GM23248 (cell line): ENCODE measurements around the gene SF3A2. TPM values are rescaled to one million over a fixed set of nuclear protein-coding genes. Genes with fewer than 3 reads are reported as not detected.
A peak's percentile ranks its signal among the peaks of the same experiment; 100 is the strongest.

ENCODE experiments used
- DNase-seq: peaks from one replicate; pipeline ENCODE4 v3.0.0-alpha.2; 2015
- H2AFZ ChIP-seq: fragments of 200-600 bp; sonication (generic); 2 replicates; pipeline ENCODE4 v1.6.1; 2016; ENCODE audit warnings: antibody characterized with exemption
- H3F3A ChIP-seq: fragments of 200-600 bp; sonication (generic); 2 replicates; pipeline ENCODE4 v1.6.1; 2016; ENCODE audit warnings: mild to moderate bottlenecking, antibody characterized with exemption, mixed run types; ENCODE audit not compliant: insufficient read depth
- H3K27ac ChIP-seq: fragments of 200-600 bp; sonication (generic); 2 replicates; pipeline ENCODE4 v1.5.1; 2016; ENCODE audit warnings: mild to moderate bottlenecking
- H3K27me3 ChIP-seq: fragments of 200-600 bp; sonication (generic); replicated peaks from 2 replicates; pipeline ENCODE4 v1.6.1; 2016; ENCODE audit warnings: mild to moderate bottlenecking; ENCODE audit not compliant: insufficient read depth
- H3K36me3 ChIP-seq: fragments of 200-600 bp; sonication (generic); 2 replicates; pipeline ENCODE4 v1.6.1; 2016; ENCODE audit warnings: low read depth, mild to moderate bottlenecking
- H3K4me1 ChIP-seq: fragments of 200-600 bp; sonication (generic); 2 replicates; pipeline ENCODE4 v1.6.1; 2016; ENCODE audit warnings: mild to moderate bottlenecking; ENCODE audit not compliant: insufficient read depth
- H3K4me2 ChIP-seq: fragments of 200-600 bp; sonication (generic); one replicate; pipeline ENCODE4 v1.6.1; 2016; ENCODE audit warnings: mild to moderate bottlenecking; ENCODE audit not compliant: unreplicated experiment
- H3K4me3 ChIP-seq: fragments of 200-600 bp; sonication (generic); 2 replicates; pipeline ENCODE4 v1.5.1; 2016; ENCODE audit warnings: mild to moderate bottlenecking
- H3K79me2 ChIP-seq: fragments of 200-600 bp; sonication (generic); 2 replicates; pipeline ENCODE4 v1.6.1; 2016; ENCODE audit warnings: mild to moderate bottlenecking; ENCODE audit not compliant: insufficient read depth
- H3K9ac ChIP-seq: fragments of 200-600 bp; sonication (generic); 2 replicates; pipeline ENCODE4 v1.6.1; 2016; ENCODE audit warnings: mild to moderate bottlenecking
- H3K9me2 ChIP-seq: fragments of 200-600 bp; sonication (generic); 2 replicates; pipeline ENCODE4 v1.6.1; 2016; ENCODE audit warnings: mixed run types, mild to moderate bottlenecking, moderate library complexity; ENCODE audit not compliant: insufficient read depth
- H3K9me3 ChIP-seq: fragments of 200-600 bp; sonication (generic); one replicate; pipeline ENCODE4 v1.6.1; 2017; ENCODE audit warnings: low read depth
- H4K20me1 ChIP-seq: fragments of 200-600 bp; sonication (generic); 2 replicates; pipeline ENCODE4 v1.6.0; 2016; ENCODE audit not compliant: insufficient read depth
- EZH2 ChIP-seq: fragments of 200-600 bp; sonication (generic); IDR thresholded peaks from 2 replicates; pipeline ENCODE4 v1.6.1; 2018; ENCODE audit warnings: antibody characterized with exemption, mild to moderate bottlenecking; ENCODE audit not compliant: insufficient read depth, poor library complexity, severe bottlenecking
- EZH2phosphoT487 ChIP-seq: fragments of 200-600 bp; sonication (generic); IDR thresholded peaks from 2 replicates; pipeline ENCODE4 v1.6.1; 2018; ENCODE audit warnings: antibody characterized with exemption, moderate library complexity, mild to moderate bottlenecking, low read depth; ENCODE audit not compliant: insufficient read depth
- WGBS, 2 experiments: methylation state at CpG; one replicate each; pipeline ENCODE4 v1.1.6; 2015 to 2017; ENCODE audit warnings: low lambda C conversion rate in 2 of 2, low coverage in 1 of 2; ENCODE audit errors: missing lambda C conversion rate in 2 of 2; 5-methylcytosine and 5-hydroxymethylcytosine counted together
- in situ Hi-C: fragments of 300-500 bp; cut with MboI; formaldehyde crosslinking; loops from 2 replicates; pipeline ENCODE4 v1.15.0; 2020
- polyA plus RNA-seq: library from polyadenylated mRNA; unstranded; fragments of >200 nt; fragmentation: Nextera tagmentation; extraction: Ambion mirVana; gene quantifications from 2 replicates; pipeline ENCODE4 v1.2.1, GENCODE V29; 2016
- total RNA-seq: library from RNA; depleted of rRNA; stranded (reverse); fragments of >200 nt; shearing (Covaris generic); gene quantifications from 2 replicates; pipeline ENCODE4 v1.2.3, GENCODE V29; 2014

SF3A2 gene
- total and polyA plus RNA-seq, 2 experiments from 2014 or later: 16.8 to 26.7 TPM

DNA sequence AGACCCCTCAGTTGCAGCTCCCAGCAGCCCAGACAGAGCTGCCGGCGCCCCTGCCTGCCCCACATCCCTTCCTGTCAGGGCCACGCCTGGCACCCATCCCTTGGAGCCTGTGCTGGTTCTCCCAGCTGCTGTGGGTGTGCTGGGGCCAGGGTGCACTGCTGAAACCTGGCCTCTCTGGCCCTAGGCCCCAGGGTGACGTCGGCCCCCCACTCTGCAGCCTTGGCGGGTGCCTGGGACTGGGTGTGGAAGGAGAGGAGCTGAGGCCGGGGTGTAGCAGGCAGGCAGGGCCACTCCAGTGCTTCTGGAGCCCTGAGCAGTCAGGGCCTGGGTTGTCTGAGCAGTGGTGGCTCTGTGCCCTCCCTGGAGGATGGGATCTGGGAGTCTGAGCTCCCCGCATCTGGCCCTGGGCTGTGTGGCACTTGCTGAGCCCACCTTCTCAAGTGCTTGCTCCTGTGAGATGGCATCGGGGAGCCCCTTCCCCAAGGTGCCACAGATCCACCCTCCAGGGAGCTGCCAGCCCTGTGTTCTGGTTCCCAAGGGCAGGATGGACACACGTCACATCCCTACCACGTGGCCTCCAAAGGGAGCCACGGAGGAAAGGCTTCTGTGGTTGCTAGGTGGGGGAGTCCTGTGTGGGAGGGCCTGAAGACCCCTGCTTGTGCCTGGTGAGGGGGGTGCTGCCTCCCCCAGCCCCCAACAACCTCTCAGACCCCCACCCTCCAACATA lies 5.7 kb upstream of the SF3A2 start:
- no peaks in the 10 kb centered on the region for H3K4me1 ChIP-seq
- no peak for DNase-seq
- H3K9ac ChIP-seq: no peak overlapping the region
- no peaks in the 10 kb centered on the region for H3K27me3 ChIP-seq
- H3K9me2 ChIP-seq: no peaks in the 10 kb centered on the region
- H3K27ac ChIP-seq: no peak overlapping the region
- H3K9me3 ChIP-seq: no peaks in the 10 kb centered on the region
- H4K20me1 ChIP-seq: no peaks in the 10 kb centered on the region
- no peak overlapping the region for H3K4me3 ChIP-seq
- peaks cover 19% of the 10 kb centered on the region; the same call in 1 of the 2 replicates for H3F3A ChIP-seq
- H2AFZ ChIP-seq: no peak overlapping the region
- peaks cover 46% of the 10 kb centered on the region for H3K79me2 ChIP-seq
- in situ Hi-C loops: no loop called here
- H3K36me3 ChIP-seq: no peaks in the 10 kb centered on the region
- no peak for TF ChIP-seq EZH2
- no peak for TF ChIP-seq EZH2phosphoT487
- H3K4me2 ChIP-seq: no peak overlapping the region
- 51% methylated on average over 11 to 12 of the region's 12 CpGs for WGBS, 2 experiments

DNA sequence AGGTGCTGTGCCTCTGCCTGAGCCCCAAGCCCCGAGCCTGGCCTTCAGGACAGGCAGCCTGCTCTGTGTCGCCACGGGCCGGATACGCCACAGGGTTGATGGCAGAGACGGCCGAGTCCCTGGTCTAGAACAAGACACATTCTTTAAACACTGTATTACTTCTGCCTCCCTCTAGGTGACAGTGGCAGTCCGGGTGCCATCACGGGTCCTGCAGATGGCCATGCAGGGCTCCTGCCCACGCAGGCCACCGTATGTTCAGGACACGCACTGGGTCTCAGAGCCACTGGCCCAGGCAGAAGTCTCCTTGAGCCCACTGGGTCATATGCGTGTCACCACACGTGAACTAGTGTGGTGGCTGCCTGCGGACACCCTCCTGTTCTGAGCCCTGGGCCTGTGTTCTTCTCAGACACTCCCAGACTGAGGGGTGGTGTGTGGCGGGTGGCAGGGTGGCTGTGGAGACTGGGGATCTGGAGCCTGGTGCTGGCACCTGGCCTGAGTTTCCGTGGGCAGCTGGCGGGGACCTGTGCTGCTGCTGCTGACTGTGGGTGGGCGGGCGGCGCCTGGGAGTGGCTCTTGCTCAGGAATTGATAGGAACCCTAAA lies 4.9 kb upstream of the SF3A2 start:
- in situ Hi-C loops: no loop called here
- no peaks in the 10 kb centered on the region for H3K9me2 ChIP-seq
- H3K4me3 ChIP-seq: no peak overlapping the region
- WGBS, 2 experiments: 69 to 70% methylated on average over 21 of the region's 21 CpGs
- H2AFZ ChIP-seq: no peak overlapping the region
- H3K4me1 ChIP-seq: no peaks in the 10 kb centered on the region
- peaks cover 48% of the 10 kb centered on the region for H3K79me2 ChIP-seq
- peak; percentile 33 for DNase-seq
- no peak for TF ChIP-seq EZH2phosphoT487
- TF ChIP-seq EZH2: no peak
- H3K36me3 ChIP-seq: no peaks in the 10 kb centered on the region
- peaks cover 19% of the 10 kb centered on the region; the same call in 1 of the 2 replicates for H3F3A ChIP-seq
- no peaks in the 10 kb centered on the region for H3K27me3 ChIP-seq
- H4K20me1 ChIP-seq: no peaks in the 10 kb centered on the region
- no peak overlapping the region for H3K9ac ChIP-seq
- no peaks in the 10 kb centered on the region for H3K9me3 ChIP-seq
- H3K4me2 ChIP-seq: no peak overlapping the region
- no peak overlapping the region for H3K27ac ChIP-seq

DNA sequence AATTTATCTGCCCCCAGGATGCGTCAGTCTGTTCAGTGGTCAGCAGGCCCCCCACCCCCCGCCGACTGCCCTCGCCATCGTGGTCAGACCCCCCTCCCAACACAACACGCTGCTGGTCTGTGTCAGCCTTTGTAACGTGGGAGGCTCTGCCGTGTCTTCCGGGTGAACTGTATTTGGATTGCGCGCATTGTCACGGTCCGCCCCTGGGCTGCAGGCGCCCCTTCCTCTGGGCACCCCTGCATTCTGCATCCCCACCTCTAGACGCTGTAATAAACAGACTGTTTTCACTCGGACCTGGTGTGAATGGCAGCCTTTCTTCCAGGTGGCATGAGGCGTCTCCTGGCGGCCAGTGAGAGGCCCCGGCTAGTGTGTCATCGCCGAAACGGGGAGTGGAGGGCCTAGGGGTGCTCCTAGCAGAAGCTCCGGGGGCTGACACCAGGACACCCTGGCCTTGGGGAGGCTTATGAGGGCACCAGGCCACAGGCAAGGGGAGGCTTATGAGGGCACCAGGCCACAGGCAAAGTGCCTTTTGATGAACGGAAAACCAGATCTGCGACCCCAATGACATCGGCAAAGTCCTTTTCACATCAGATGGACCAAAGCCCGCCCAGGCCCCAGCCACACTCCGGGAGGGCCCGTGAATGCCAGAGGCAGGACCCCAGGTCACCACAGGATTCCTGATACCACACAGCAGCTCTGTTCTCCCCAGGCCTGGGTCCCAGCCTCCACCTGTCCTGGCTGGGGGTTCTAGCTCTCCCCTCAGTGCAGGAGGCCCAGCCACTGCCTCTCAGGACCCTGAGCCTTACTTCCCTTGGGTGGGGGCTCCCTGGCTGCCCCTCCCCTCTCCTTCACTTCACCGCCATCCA lies 4.1 kb upstream of the SF3A2 start:
- Histone ChIP-seq H3K9me2 (no peaks in the 10 kb centered on the region), H3K4me3 (no peak overlapping the region), H3K79me2 (peaks cover 54% of the 10 kb centered on the region), H3K9me3 (no peaks in the 10 kb centered on the region), H3K27ac (no peak overlapping the region), H3K36me3 (no peaks in the 10 kb centered on the region), H4K20me1 (no peaks in the 10 kb centered on the region), H3K27me3 (no peaks in the 10 kb centered on the region), H3K9ac (no peak overlapping the region), H2AFZ (no peak overlapping the region), H3K4me2 (no peak overlapping the region), H3F3A (peaks cover 19% of the 10 kb centered on the region; the same call in 1 of the 2 replicates), H3K4me1 (peaks cover 2% of the 10 kb centered on the region; the same call in 1 of the 2 replicates)
- in situ Hi-C loops: no loop called here
- DNase-seq: no peak
- 79 to 82% methylated on average over 29 to 30 of the region's 30 CpGs for WGBS, 2 experiments
- no peak for TF ChIP-seq EZH2phosphoT487
- no peak for TF ChIP-seq EZH2

DNA sequence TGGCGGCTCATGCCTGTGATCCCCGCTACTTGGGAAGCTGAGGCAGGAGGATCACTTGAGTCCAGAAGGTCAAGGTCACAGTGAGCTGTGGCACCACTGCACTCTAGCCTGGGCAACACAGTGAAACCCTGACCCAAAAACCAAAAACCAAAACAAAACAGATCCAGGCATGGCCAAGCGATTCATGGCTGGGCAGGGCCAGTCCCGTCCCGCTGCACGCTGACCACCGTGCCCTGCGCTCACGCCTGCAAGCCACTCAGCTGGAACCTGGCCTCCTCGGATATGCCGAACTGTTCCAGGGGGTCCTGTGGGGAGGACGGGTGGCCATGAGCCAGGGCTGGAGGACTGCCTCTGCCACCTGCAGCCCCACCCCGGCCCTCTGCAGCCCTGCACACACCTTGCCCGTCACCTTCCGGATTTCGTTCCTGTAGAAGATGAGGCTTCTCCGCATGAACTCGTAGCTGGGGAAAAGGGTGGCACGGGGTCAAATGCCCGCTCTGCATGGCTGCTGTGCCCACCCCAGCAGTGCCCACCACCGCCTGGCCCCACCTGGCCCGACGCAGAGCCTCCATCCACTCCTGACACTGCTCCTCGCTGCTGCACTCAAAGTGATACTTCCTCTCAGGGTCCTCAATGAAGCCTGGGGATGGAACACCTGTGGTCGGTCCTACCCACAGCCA lies 2.9 kb upstream of the SF3A2 start:
- DNase-seq: no peak
- 91 to 93% methylated on average over 24 to 25 of the region's 25 CpGs for WGBS, 2 experiments
- H3K79me2 ChIP-seq: peaks cover 66% of the 10 kb centered on the region
- H4K20me1 ChIP-seq: peaks cover 4% of the 10 kb centered on the region; the same call in 1 of the 2 replicates
- no peak overlapping the region for H3K4me3 ChIP-seq
- H3K9ac ChIP-seq: no peak overlapping the region
- TF ChIP-seq EZH2phosphoT487 (no peak), EZH2 (no peak)
- H3K9me3 ChIP-seq: no peaks in the 10 kb centered on the region
- H3K9me2 ChIP-seq: no peaks in the 10 kb centered on the region
- H3F3A ChIP-seq: peaks cover 29% of the 10 kb centered on the region; the same call in 1 of the 2 replicates
- no peaks in the 10 kb centered on the region for H3K27me3 ChIP-seq
- in situ Hi-C loops: no loop called here
- H2AFZ ChIP-seq: no peak overlapping the region
- no peak overlapping the region for H3K4me2 ChIP-seq
- no peaks in the 10 kb centered on the region for H3K36me3 ChIP-seq
- H3K27ac ChIP-seq: no peak overlapping the region
- H3K4me1 ChIP-seq: peaks cover 14% of the 10 kb centered on the region
